Activated CD4-positive, alpha-beta T cell treated with anti-CD3 and anti-CD28 coated beads, Interleukin-2, amount 50 U/mL, for 4 hours (primary cell): ENCODE data around the gene SQOR.

ENCODE experiments used
- DNase-seq, 2 experiments: peaks; one replicate each; pipeline ENCODE4 v3.0.0-alpha.2; 2020

SQOR gene

DNA sequence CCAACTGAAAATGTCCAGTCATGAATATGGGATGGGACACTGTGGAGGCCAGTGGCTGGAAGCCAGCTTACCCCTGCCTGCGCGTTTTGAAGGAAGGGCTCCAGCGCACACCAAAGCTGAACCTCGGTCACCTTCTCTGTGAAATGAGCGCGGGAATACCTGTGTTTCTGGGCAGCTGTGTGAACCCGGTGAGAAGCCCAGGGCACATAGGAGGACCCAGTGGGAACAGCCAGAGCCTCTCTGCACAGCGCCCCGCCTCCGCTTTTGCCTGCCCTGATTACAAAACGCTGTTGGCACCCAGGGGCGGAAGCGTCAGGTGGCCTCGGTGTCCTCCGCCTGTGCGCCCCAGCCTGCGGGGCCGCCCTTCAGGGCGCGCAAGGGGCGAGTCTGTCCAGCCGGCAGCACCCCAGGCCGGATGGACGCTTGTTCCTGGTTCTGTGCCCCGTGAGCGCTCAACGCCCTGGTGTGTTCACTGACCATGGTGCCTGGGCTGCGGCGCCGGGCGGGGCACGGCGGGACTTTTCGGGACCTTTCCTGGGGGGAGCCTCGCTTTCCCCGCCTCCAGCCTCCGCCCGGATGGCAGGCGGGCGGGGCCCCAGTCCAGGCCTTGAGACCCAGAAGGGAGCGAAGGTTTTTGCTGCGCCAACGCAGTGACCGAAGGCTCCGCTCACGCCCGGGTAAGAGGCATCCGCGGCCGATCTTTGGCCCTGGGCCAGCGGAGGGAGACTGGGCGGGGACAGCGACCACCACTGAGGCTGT lies at the start of gene SQOR:
SQOR (plus strand) TSS at position 598 of the 759 bp plus-strand sequence. CDS start 23,895 bp downstream, outside the sequence.
- DNase-seq: peak; percentile 53 to 59

DNA sequence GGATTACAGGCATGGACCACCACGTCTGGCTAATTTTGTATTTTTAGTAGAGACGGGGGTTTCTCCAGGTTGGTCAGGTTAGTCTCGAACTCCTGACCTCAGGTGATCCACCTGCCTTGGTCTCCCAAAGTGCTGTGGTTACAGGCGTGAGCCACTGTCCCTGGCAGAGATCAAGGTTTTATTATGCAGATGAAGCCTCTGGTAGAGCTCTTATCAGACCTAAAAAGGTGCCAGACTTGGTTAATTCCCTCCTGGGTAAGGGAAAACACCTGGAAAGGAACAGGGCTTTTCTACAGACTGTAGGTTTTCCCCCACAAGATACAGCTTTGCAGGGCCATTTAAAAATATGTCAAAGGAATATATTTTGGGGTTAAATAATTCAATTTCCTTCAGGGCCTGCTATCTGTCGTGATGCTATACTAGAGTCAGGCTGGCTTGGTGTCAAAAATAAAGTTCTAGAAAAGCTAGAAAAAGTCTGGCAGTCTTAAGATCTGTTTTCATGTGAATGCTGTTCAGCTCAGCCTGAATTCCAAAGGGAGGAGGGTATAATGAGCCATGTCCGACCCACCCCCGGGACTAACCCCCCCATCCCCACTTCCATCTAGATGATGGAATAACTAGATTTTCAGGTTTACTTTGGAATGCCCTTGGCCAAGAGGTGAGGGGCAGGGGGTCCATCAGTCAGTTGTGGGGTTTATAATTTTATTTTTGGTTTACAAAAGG lies 49.6 kb upstream of the SQOR start:
- no peak for DNase-seq

DNA sequence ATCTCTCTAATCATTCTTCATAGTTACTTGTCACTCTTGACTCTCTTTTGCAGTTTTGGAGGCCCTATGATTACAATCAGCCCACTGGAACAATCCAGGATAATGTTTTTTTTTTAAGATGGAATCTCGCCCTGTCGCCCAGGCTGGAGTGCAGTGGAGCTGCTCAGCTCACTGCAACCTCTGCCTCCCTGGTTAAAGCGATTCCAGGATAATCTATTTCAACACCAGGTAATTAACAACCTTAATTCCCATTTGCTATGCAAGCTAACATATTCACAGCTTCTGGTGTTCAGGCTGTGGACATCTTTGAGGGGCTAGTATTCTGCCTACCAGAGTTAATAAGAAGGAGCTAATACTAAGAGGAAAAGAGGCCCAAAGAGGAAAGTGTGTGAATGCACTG lies 48.7 kb upstream of the SQOR start:
- DNase-seq: no peak

DNA sequence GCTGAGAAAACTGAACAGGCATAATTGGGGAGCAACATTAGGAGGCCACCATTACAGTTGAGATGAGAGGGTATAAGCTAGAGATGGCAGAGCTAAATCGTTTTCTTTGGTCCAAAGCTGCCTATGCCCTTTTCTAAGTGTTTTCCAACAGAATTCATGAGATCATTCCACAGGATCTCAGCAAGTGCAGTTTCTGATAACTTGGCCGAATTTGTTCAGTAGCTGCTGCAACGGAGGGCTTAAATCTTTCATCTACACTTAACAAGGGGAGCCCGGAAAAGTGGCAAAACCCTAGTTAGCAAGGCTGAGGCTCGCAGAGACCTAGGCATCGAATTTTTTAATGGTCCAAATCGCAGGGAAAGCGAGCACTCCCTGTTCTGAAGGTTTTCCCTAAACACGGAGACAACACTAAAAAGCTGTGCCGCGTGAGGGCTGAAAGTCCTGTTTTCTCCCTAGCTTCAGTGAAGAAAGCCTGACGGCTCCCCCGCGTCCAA lies 48.2 kb upstream of the SQOR start:
- DNase-seq: no peak

DNA sequence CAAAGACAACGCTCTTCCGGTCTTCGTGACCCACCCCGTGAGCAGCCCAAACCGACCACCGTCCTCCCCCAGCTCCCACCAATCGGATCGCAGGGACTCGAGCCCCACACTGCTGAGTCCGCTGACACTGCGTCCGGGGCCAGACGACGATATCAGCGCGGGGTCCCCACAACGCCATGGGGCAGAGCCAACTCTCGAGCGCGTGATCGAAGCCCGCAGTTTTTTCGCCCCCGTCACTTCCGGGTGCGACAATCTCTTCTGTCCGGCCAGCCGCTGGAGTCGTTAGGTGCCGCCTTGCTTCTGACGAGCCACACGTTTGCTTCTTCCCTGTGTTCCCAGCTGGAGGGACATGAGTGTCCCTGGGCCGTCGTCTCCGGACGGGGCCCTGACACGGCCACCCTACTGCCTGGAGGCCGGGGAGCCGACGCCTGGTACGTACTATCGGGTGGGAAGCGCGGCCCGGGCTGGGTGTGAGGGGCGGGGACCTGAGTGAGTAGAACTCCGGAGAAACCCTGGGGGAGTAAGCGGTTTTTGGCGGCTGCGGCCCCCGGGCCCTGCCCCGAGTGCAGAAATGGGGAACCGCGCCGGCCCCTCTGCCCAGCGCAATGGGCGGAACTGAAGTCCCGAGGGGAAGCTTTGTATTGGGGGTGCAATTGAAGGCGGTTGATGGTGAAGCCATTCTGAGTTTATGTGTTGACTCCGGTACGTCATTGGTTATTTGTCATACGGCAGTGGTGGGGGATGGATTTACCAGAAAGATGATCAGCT lies 47.5 kb upstream of the SQOR start, which contains the start of gene BLOC1S6:
BLOC1S6 (plus strand) TSS at position 285 of the 768 bp plus-strand sequence; CDS start at position 350, 65 bp downstream.
- peak; percentile 79 to 81 for DNase-seq

DNA sequence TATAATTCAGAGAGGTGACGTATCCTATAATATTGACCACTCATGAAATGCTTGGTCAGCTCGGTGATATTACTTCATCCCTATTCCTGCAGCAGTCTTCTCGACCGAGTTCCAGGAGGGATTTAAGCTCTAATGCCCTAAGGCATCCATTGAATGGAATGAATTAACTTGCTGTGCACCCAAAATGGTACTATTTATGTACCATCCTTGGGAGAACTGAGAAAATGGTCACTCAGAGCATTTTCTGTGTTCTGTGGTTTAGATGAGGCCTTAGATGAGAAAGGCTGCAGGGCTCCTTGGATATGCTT lies 47.0 kb upstream of the SQOR start:
- DNase-seq: no peak

DNA sequence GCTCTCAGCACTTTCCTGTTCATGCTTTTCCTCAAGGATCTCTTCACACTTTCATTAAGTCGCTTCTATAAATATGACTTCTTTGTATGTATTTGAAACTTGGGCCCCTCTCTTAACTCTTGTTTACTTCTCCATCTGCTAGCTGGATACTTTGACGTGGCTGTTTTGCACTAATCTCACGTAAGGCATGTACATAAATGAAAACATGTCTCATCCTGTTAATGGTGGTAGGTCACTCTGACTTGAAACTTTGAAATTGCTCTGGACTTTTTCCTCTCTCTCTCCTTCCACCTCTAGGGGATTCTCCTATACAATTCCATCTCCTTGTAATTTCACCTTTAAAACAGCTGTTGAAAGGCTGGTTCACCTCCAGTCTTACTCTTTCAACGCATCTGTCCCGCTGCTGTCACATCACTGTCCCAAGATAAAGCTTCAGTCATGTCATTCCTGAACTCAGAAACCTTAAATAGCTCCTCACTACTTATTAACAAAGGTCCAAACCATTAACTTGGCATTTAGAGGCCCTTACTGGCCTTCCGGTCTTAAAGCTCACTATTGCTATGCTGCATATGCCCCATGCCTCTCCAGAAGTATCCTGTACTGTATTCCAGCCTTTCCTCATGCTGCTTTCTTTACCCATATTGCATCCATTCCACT lies 46.5 kb upstream of the SQOR start:
- DNase-seq: no peak

DNA sequence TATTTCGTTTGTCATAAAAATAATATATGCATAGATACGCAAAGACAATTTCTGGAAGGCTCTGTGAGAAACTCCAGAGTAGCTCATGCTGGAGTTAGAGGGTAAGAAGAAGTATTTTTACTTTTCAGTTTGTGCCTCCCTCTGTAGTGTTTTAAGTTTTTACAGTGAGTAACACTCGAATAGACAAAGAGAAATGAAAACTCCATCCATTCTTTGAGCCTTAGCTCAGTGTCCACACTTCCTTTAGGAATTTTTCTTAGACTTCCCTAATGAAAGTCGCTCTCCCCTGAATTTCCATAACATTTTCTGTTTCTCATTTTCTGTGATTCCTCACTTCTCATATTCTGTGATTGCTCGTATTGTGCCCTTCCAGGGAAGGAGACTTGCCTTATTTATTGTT lies 45.6 kb upstream of the SQOR start:
- DNase-seq: no peak

DNA sequence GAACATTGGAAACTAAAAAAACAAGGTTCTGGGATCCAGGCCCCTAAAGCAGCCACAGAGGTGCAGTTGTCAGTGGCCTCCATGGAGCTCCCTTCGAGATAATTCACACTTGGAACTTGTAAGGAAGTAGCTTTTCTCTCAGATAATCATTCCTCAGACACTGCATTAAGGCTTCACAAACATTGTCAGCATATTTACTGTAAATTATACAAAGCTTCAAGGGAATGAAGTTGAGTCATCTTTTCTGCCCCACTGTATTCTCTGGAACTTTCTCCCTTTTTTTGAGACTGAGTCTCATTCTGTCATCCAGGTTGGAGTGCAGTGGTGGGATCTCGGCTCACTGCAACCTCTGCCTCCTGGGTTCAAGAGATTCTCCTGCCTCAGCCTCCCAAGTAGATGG lies 40.5 kb upstream of the SQOR start:
- no peak for DNase-seq

DNA sequence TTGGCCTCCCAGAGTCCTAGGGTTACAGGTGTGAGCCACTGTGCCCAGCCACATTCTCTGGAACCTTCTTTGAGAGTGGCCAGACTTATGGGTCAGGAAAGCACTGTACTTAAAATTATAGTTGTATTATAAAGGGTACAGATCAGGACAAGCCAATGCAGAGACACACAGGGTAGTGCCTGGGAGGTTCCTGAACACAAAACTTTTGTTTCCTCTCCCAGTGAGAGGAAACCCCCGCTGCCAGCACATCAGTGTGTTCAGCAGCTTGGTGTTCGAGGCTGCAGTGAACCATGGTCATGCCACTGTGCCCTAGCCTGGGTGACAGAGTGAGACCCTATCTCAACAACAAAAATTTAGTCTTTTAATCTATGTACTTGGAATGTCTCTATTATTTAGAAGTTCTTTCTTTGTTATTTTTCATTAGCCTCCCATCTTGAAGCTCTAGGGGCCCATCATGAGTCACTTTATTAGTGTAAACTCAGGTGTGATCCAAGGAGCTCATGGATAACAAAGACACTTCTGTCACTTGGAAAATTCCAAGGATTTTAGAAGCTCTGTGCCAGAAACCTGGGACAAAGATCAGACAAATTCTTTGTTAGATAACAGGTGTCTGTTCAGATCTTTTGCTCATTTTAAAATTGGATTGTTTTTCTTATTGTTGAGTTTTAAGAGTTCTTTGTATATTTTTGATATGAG lies 39.8 kb upstream of the SQOR start:
- no peak for DNase-seq

DNA sequence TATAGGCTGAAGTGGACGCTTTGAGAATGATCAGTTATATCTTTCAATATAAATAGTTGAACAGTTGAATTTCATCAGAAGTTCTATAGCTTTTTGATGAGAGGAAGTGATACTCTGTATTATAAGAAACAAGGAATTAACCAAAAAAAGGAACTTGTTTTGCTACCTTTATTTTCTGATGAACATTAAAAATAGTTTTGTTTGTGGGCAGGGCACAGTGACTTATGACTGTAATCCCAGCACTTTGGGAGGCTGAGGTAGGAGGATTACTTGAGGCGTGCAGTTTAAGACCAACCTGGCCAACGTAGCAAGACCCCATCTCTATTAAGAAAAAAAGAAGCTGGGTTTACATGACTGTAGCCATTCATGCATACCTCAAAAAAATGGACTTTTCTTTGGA lies 30.9 kb upstream of the SQOR start:
- DNase-seq: no peak

DNA sequence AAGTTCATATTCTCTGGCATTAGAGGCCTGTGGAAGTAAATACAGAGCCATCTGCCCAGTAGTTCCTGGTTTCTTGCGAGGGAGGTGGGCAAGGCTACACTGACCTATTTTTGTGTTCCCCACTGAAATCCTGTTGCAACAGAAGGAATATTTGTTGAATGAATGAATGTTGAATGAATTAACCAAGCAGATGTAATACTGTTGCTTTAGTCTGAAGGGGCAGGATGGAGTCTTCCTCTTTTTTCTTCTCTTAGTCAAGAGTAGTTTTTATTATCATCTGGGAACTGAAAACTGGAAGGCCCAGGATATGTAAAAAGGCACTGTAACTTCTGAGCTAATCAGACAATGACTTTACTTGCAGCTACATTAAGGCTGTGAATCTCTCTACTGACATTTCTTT lies 30.5 kb upstream of the SQOR start:
- DNase-seq: no peak

DNA sequence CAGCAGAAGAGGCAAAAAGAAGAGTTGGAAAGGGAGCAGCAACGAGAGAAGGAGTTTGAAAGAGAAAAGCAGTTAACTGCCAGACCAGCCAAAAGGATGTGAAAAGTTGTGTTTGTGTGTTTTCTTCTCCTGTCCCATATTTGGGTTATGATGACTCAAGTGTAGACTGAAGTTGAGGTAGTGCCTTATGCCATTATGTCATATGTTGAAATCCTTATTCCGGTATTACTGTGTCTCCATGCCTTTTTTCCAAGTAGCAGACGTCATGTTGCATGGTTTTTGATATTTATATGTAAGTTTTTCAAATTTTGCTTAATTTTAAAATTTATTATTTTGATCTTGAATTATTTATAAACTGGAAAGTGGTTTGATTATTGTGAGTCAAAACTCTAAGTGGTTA lies 28.4 kb upstream of the SQOR start:
- no peak for DNase-seq

DNA sequence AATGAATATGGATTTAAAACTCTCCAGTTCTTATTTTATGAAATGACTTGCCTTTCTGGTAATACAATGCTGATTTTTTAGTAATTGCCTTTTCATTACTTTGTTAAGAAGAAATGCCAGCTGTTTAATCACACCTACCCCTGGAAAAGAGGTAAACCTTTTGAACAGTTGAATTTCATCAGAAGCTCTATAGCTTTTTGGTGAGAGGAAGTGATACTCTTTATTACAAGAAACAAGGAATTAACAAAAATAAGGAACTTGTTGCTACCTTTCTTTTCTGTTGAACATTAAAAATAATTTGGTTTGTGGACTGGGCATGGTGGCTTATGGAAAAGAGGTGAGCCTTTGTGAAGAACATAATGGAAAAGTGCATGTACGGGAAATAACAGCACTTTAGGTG lies 28.0 kb upstream of the SQOR start:
- DNase-seq: no peak

DNA sequence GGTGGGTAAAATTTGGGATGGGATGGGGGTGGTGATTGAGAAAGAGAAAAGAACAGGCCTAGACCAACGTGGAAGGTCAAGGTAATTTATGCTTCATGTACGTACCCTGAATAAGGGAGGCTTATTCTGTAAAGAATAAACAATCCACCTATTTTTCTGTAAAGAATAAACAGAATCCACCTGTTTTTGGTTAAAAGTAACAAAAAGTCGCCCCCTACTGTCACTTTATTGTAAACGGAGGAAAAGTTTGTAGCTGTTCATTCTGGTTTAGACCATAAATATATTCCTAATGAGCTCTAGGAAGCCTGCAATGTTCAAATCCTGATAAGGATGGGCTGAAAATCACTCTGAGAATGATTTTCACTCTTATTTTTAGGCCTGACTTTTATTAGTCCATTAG lies 23.5 kb upstream of the SQOR start:
- DNase-seq: no peak

DNA sequence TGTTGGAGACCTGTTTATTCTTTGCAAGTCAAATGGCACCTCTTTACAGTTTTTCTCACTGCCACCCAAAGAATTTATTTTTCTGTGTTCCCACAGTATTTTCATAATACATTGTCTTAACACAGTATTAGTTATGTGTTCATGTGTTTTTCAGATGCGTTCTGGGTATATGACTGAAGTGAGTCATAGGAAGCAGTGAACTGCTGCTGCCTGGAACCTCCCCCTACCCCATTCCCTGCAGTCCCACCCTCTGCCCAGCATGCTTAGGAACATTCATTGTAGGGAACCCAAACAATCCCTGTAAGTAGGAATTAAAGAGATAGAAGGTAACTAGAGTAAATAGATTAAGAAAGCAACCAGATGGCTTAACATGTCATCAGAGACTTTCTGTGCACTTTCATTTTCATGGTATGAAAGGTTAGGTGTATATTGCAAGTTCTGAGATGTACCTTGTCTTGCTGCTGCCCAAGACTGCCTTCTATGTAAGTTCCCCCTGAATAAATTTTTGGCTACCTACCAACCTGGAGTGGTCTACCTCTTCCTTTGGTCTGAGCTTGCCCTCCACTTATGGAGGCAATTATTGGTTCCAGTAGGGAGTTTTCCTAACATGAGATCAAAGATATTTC lies 21.9 kb upstream of the SQOR start:
- DNase-seq: no peak

DNA sequence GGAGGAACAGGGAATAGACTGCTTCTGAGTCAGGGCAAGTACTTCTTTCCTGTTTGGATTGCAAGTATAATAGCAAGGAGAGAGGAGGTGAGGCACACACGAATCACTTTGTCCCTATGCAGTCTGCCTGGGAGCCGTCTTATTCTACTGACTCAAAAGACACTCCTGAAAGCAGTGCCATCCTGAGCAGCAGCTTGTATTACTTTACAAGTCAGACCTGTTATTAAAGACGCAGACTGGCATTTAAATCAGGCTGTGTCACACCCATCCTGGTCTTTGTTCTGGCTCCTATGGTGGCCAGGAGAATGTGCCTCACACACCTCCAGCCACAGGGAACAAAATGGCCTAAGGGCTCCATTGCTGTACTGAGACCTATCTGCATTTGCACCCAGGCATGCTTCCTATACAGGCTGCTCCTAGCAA lies 17.9 kb upstream of the SQOR start:
- DNase-seq: no peak

DNA sequence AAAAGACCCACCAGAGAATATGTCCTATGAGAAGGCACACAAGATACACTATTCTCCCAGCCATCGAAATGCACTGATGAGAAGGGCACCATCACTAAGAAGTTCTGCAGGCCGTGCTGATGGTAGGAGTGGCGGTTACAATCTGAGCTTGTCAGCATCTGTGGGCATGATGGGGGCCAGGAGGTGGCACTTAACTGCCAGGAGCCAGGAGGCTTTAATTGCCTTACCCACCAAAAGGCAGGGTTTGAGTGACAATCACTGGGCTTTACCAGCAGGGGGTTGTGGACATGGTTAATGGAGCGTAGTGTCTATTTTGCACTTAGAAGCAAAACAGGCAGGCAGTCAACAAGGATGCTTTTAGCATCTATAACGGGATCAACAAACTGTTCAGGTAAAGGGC lies 16.0 kb upstream of the SQOR start:
- DNase-seq: no peak

DNA sequence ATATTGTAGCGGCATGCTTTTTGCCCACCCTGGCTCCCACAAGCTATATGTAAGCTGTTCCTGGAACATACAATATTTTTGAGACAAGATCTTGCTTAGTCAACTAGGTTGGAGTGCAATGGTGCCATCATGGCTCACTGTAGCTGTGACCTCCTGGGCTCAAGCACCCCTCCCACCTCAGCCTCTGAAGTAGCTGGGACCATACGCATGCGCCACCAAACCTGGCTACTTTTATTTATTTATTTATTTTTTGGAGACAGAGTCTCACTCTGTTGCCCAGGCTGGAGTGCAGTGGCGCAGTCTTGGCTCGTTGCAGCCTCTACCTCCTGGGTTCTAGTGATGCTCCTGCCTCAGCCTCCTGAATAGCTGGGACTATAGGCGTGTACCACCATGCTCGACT lies 6.7 kb upstream of the SQOR start:
- no peak for DNase-seq

DNA sequence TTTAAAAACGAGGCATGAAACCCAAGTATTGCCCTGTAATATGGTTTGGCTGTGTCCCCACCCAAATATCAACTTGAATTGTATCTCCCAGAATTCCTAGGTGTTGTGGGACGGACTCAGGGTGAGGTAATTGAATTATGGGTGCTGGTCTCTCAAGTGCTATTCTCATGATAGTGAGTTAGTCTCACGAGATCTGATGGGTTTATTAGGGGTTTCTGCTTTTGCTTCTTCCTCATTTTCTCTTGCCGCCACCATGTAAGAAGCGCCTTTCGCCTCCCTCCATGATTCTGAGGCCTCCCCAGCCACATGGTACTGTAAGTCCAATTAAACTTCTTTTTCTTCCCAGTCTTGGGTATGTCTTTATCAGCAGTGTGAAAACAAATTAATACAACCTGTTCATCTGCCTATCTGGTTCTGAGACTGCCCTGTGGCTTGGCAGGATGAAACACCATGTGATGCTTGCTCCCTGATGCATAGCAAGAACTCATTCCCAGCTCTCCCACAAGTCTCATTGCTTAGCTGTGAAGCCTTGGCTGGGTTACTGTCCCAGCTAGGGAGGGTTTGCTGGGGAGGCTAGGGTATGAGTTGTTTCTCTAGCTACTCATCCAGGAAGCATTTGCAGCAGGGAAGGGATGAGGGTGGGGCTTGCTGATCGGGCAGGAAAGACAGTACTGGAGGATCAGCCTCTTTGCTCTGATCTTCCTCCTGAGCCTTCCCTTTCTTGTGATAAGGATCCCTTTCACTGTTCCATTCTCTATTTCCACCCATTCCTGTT lies 3.7 kb upstream of the SQOR start:
- no peak for DNase-seq

DNA sequence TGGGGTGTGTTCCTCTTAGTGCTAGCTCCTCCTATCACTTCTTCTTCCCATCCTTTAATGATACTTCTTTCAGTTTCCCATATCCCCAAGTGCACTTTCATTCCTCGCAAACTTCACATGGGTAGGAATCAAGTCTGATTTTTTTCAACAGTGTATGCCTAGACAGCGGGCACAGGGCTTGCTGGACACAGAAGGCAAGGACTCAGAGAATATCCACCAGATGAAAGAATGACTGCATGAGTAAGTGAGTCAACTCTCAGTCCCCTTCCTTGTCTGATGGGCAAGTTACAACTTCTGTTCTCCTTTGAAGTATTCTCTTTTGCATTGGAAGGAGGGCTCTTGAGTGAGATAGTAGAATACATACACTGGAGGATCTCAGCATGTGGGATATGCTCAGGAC lies 3.1 kb upstream of the SQOR start:
- DNase-seq: no peak
